CD4-positive, alpha-beta T cell (primary cell): ENCODE data around the gene NCAN. TPM values are rescaled to one million over a fixed set of nuclear protein-coding genes. Genes with fewer than 3 reads are reported as not detected.

ENCODE experiments used
- ATAC-seq: fragments of 200-7000 bp; cut with Tn5 transposase; one replicate; pipeline ENCODE4 v1.10.0; 2022; ENCODE audit warnings: mild to moderate bottlenecking; ENCODE audit not compliant: poor library complexity
- CTCF ChIA-PET: fragments of 350-600 bp; sonication (Branson Sonifier 250); formaldehyde crosslinking; loops from one replicate; lab custom pipeline; 2021; ENCODE audit warnings: antibody characterized with exemption, inconsistent platforms; lab: Charles Lee
- POLR2A ChIA-PET: fragments of 350-600 bp; sonication (Branson Sonifier 250); formaldehyde crosslinking; loops from one replicate; lab custom pipeline; 2021; ENCODE audit warnings: antibody characterized with exemption, inconsistent platforms; lab: Charles Lee
- DNase-seq, 14 experiments: peaks; one replicate each; pipeline ENCODE4 v3.0.0-alpha.2; 2013 to 2020; ENCODE audit warnings: mixed read lengths in 2 of 14
- H3K27ac ChIP-seq, 2 donors: one replicate each; pipeline versions ENCODE4 v1.5.1 to v1.7.0; 2013; ENCODE audit warnings: low read length in 2 of 2, low read depth in 1 of 2, mild to moderate bottlenecking in 1 of 2
- H3K27me3 ChIP-seq, 2 experiments: 1 replicate in 1 of 2; 2 replicates in 1 of 2; pipeline versions ENCODE4 v1.6.1 to v1.7.0; 2013; ENCODE audit warnings: low read length in 2 of 2, control low read depth in 1 of 2, mild to moderate bottlenecking in 1 of 2, moderate library complexity in 1 of 2; ENCODE audit not compliant: insufficient read depth in 2 of 2, control insufficient read depth in 1 of 2
- H3K36me3 ChIP-seq: one replicate; pipeline ENCODE4 v1.6.1; 2013; ENCODE audit warnings: low read length, control low read depth; ENCODE audit not compliant: insufficient read depth
- H3K4me1 ChIP-seq: one replicate; pipeline ENCODE4 v1.6.1; 2013; ENCODE audit warnings: low read length, control low read depth; ENCODE audit not compliant: insufficient read depth
- H3K4me3 ChIP-seq: one replicate; pipeline ENCODE4 v1.5.1; 2013; ENCODE audit warnings: mild to moderate bottlenecking, low read length, moderate library complexity
- H3K9me3 ChIP-seq, 2 experiments: 1 replicate in 1 of 2; 2 replicates in 1 of 2; pipeline versions ENCODE4 v1.6.1 to v1.7.0; 2013; ENCODE audit warnings: low read length in 2 of 2, mild to moderate bottlenecking in 2 of 2, control low read depth in 1 of 2, moderate library complexity in 1 of 2; ENCODE audit not compliant: control insufficient read depth in 1 of 2, insufficient read depth in 1 of 2
- H3K27ac Mint-ChIP-seq: one replicate; pipeline ENCODE4 v1.8.0; 2020; ENCODE audit warnings: mixed read lengths
- H3K27me3 Mint-ChIP-seq: one replicate; pipeline ENCODE4 v1.8.0; 2021; ENCODE audit warnings: mixed read lengths
- H3K36me3 Mint-ChIP-seq: one replicate; pipeline ENCODE4 v1.8.0; 2021; ENCODE audit warnings: low read depth, mixed read lengths
- H3K4me1 Mint-ChIP-seq: one replicate; pipeline ENCODE4 v1.8.0; 2021; ENCODE audit warnings: low read depth, mixed read lengths
- H3K4me3 Mint-ChIP-seq: one replicate; pipeline ENCODE4 v1.8.0; 2020; ENCODE audit warnings: mild to moderate bottlenecking, mixed read lengths
- H3K9me3 Mint-ChIP-seq: one replicate; pipeline ENCODE4 v1.8.0; 2020; ENCODE audit warnings: mixed read lengths
- intact Hi-C, 2 experiments: fragments of 100-400 bp; cut with DNase I in 1 of 2; cut with micrococcal nuclease in 1 of 2; formaldehyde crosslinking; loops; one replicate each; pipeline versions ENCODE4 v1.15.1 to v1.9.0; 2023 to 2025; cut with DNase I, micrococcal nuclease
- total RNA-seq, 174 experiments: library from RNA in 2 of 174; stranded (reverse) in 2 of 174; gene quantifications; one replicate each; pipeline ENCODE4 v1.2.3 and lab custom pipeline; 2021 to 2026
- TF ChIP-seq, protein P1 (sequence below): fragments of 200-600 bp; IDR thresholded peaks from one replicate; pipeline ENCODE4 v1.8.0; 2022; ENCODE audit warnings: antibody characterized with exemption, mild to moderate bottlenecking

NCAN gene
- total RNA-seq, 2 experiments from 2014 or later, result not detected

DNA sequence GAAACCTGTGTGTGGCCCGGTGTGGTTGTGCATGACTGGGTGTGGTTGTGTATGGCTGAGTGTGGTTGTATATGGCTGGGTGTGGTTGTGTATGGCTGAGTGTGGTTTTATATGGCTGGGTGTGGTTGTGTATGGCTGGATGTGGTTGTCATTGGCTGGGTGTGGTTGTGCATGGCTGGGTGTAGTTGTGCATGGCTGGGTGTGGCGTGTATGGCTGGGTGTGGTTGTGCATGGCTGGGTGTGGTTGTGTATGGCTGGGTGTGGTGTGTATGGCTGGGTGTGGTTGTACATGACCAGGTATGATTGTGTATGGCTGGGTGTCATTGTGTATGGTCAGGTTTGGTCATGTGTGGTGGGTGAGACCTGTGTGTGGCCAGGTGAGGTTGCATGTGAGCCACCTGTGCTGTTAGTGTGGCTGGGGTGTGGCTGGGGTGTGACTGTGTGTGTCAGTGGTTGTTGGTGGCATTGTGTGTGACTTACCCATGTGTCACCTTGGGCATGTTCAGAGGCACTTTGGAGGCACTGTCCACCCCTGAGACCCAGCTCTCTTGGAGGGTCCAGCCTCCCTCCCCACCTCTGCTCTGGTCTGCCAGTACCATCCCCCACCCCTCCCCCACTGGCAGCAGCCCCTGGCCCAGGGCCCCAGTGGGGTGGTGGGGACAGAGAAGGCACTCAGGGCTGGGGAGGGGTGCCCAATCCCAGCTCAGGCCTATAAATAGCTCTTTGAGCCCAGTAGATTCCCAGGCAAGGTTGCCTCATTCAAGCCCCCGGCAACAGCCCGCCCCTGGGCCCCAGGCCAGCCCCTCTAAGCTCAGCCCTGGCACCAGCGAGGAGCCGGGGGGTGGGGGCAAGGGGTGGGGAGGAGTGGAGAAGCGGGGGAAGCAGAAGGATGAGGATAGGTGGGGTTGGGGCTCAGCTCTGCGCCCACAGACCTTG, 3.9 kb upstream of the NCAN start:
- peaks cover 24% of the 10 kb centered on the region for H3K4me1 Mint-ChIP-seq
- CTCF ChIA-PET, result no interaction called here
- intact Hi-C loops, result no loop called here

GRCh38 chr19:19209372-19209771, 2.4 kb upstream of the NCAN start:
- H3K27ac ChIP-seq, result no peak overlapping the region
- H3K4me1 ChIP-seq, result peaks cover 22% of the 10 kb centered on the region
- H3K36me3 ChIP-seq, result no peaks in the 10 kb centered on the region
- intact Hi-C loops, result no loop called here
- TF ChIP-seq, protein P1, sequence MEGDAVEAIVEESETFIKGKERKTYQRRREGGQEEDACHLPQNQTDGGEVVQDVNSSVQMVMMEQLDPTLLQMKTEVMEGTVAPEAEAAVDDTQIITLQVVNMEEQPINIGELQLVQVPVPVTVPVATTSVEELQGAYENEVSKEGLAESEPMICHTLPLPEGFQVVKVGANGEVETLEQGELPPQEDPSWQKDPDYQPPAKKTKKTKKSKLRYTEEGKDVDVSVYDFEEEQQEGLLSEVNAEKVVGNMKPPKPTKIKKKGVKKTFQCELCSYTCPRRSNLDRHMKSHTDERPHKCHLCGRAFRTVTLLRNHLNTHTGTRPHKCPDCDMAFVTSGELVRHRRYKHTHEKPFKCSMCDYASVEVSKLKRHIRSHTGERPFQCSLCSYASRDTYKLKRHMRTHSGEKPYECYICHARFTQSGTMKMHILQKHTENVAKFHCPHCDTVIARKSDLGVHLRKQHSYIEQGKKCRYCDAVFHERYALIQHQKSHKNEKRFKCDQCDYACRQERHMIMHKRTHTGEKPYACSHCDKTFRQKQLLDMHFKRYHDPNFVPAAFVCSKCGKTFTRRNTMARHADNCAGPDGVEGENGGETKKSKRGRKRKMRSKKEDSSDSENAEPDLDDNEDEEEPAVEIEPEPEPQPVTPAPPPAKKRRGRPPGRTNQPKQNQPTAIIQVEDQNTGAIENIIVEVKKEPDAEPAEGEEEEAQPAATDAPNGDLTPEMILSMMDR, result no peak
- no peaks in the 10 kb centered on the region for H3K36me3 Mint-ChIP-seq
- peaks cover 51% of the 10 kb centered on the region for H3K27me3 Mint-ChIP-seq
- H3K27me3 ChIP-seq, result peaks cover 29 to 33% of the 10 kb centered on the region in 2 experiments
- H3K9me3 Mint-ChIP-seq, result no peaks in the 10 kb centered on the region
- no peak for ATAC-seq
- POLR2A ChIA-PET, result no interaction called here
- peaks cover 19% of the 10 kb centered on the region for H3K4me1 Mint-ChIP-seq
- no peak for DNase-seq
- H3K9me3 ChIP-seq, result peaks cover 0 to 26% of the 10 kb centered on the region in 2 experiments
- H3K4me3 Mint-ChIP-seq, result no peak overlapping the region
- CTCF ChIA-PET, result no interaction called here
- H3K4me3 ChIP-seq, result no peak overlapping the region
- no peak overlapping the region for H3K27ac Mint-ChIP-seq

More for the DNA sequence above, 3.9 kb upstream of the NCAN start:
- Mint-ChIP-seq H3K27me3 (peaks cover 37% of the 10 kb centered on the region), H3K27ac (no peak overlapping the region), H3K4me3 (peak overlapping the region; percentile 70), H3K36me3 (peaks cover 4% of the 10 kb centered on the region), H3K9me3 (no peaks in the 10 kb centered on the region)
- H3K27me3 ChIP-seq, result peaks cover 15 to 20% of the 10 kb centered on the region in 2 experiments
- ATAC-seq (no peak), DNase-seq (no peak)
- H3K36me3 ChIP-seq, result no peaks in the 10 kb centered on the region
- peak overlapping the region in 1 of 2 donors; percentile 22 for H3K27ac ChIP-seq
- peaks cover 0 to 21% of the 10 kb centered on the region in 2 experiments for H3K9me3 ChIP-seq
- TF ChIP-seq, protein P1, result no peak
- peaks cover 32% of the 10 kb centered on the region for H3K4me1 ChIP-seq
- no peak overlapping the region for H3K4me3 ChIP-seq
- POLR2A ChIA-PET, result no interaction called here

GRCh38 chr19:19212916-19213315, 1.2 kb downstream of the NCAN start:
- peaks cover 48 to 54% of the 10 kb centered on the region in 2 experiments for H3K27me3 ChIP-seq
- TF ChIP-seq, protein P1, result no peak
- POLR2A ChIA-PET, result no interaction called here

More at GRCh38 chr19:19212916-19213315, 1.2 kb downstream of the NCAN start:
- Mint-ChIP-seq H3K9me3 (no peaks in the 10 kb centered on the region), H3K4me3 (no peak overlapping the region), H3K27me3 (peaks cover 68% of the 10 kb centered on the region), H3K4me1 (peaks cover 5% of the 10 kb centered on the region), H3K27ac (no peak overlapping the region), H3K36me3 (no peaks in the 10 kb centered on the region)
- Histone ChIP-seq H3K9me3 (peaks cover 0 to 37% of the 10 kb centered on the region in 2 experiments), H3K36me3 (no peaks in the 10 kb centered on the region), H3K4me3 (no peak overlapping the region), H3K27ac (no peak overlapping the region), H3K4me1 (peaks cover 3% of the 10 kb centered on the region)
- no peak for ATAC-seq
- DNase-seq, result no peak
- intact Hi-C loops, result no loop called here
- CTCF ChIA-PET, result no interaction called here
